HepG2 (cell line): ENCODE data around the gene EGF. TPM values are rescaled to one million over a fixed set of nuclear protein-coding genes. Genes with fewer than 3 reads are reported as not detected.

Experiments used
- ATAC-seq: fragments of 200-7000 bp; cut with Tn5 transposase; 3 replicates; pipeline ENCODE4 v1.9.1; 2020; ENCODE audit warnings: mild to moderate bottlenecking, moderate library complexity
- BruUV-seq: library from RNA; stranded (reverse); fragments of 400-500 nt; replicated peaks from 2 replicates; lab custom pipeline; 2021; lab: Mats Ljungman, UMichigan
- CTCF ChIA-PET: fragments of 300-600 bp; formaldehyde crosslinking; extraction: SDS; loops from one replicate; lab custom pipeline; 2021; ENCODE audit warnings: low total read pairs, inconsistent platforms, low intra/inter-chr PET ratio; lab: Yijun Ruan, JAX
- POLR2A ChIA-PET: fragments of 350-600 bp; sonication (Branson Sonifier 250); formaldehyde crosslinking; loops from one replicate; lab custom pipeline; 2020; ENCODE audit warnings: antibody characterized with exemption, inconsistent platforms; lab: Yijun Ruan, JAX
- DNase-seq: peaks from one replicate; pipeline ENCODE4 v3.0.0-alpha.2; 2015; ENCODE audit warnings: low spot score
- FAIRE-seq: peaks from 3 replicates; lab custom pipeline; 2011; peaks lifted over from hg19 to GRCh38; lab: Jason Lieb, UNC
- H2AFZ ChIP-seq: one replicate; pipeline ENCODE4 v1.6.1; 2011; ENCODE audit warnings: low read length, inconsistent platforms
- H3K27ac ChIP-seq: fragments of 300-600 bp; 3 replicates; pipeline ENCODE4 v1.8.0; 2011; ENCODE audit warnings: mixed run types, mild to moderate bottlenecking, mixed read lengths, low read length, inconsistent platforms; ENCODE audit not compliant: insufficient read depth; ENCODE audit errors: extremely low read length
- H3K27me3 ChIP-seq, 2 experiments: fragments of 200-600 bp in 1 of 2; 2 replicates in 1 of 2; 3 replicates in 1 of 2; pipeline versions ENCODE4 v1.6.0 to v1.8.0; 2011; ENCODE audit warnings: low read length in 2 of 2, mild to moderate bottlenecking in 2 of 2, moderate library complexity in 2 of 2, inconsistent platforms in 1 of 2; ENCODE audit not compliant: insufficient read depth in 2 of 2, control insufficient read depth in 1 of 2
- H3K36me3 ChIP-seq, 2 experiments: fragments of 200-600 bp in 1 of 2; replicated peaks in 1 of 2; 2 replicates in 1 of 2; 3 replicates in 1 of 2; pipeline versions ENCODE4 v1.5.1 to v1.8.0; 2011; ENCODE audit warnings: low read length in 2 of 2, inconsistent platforms in 1 of 2; ENCODE audit not compliant: insufficient read depth in 2 of 2, control insufficient read depth in 1 of 2
- H3K4me1 ChIP-seq: 2 replicates; pipeline ENCODE4 v1.5.1; 2012; ENCODE audit warnings: low read length, inconsistent platforms; ENCODE audit not compliant: insufficient read depth
- H3K4me2 ChIP-seq: 2 replicates; pipeline ENCODE4 v1.6.0; 2011; ENCODE audit warnings: low read depth, low read length, inconsistent platforms
- H3K4me3 ChIP-seq, 3 experiments: fragments of 200-600 bp in 1 of 3; sonication (generic), shearing (Covaris generic) in 1 of 3; replicated peaks in 1 of 3; 2 replicates each; pipeline ENCODE4 v1.5.1; 2011 to 2016; ENCODE audit warnings: low read length in 3 of 3, inconsistent platforms in 2 of 3, low read depth in 2 of 3, mild to moderate bottlenecking in 2 of 3, control low read depth in 1 of 3, mixed read lengths in 1 of 3; ENCODE audit not compliant: insufficient read depth in 1 of 3
- H3K79me2 ChIP-seq: one replicate; pipeline ENCODE4 v1.6.1; 2011; ENCODE audit warnings: low read length, inconsistent platforms; ENCODE audit not compliant: insufficient read depth
- H3K9ac ChIP-seq: 2 replicates; pipeline ENCODE4 v1.6.0; 2011; ENCODE audit warnings: mild to moderate bottlenecking, low read depth, low read length, inconsistent platforms; ENCODE audit not compliant: insufficient read depth
- H3K9me3 ChIP-seq: 2 replicates; pipeline ENCODE4 v1.5.1; 2012; ENCODE audit warnings: mild to moderate bottlenecking, low read length
- H4K20me1 ChIP-seq: 2 replicates; pipeline ENCODE4 v1.6.0; 2011; ENCODE audit warnings: inconsistent platforms, mild to moderate bottlenecking, low read length, moderate library complexity; ENCODE audit not compliant: insufficient read depth
- ARNTL ChIP-seq: sonication (generic); formaldehyde crosslinking; IDR thresholded peaks from 2 replicates; pipeline ENCODE4 v1.4.0; 2020; ENCODE audit warnings: mild to moderate bottlenecking, missing genetic modification reagents
- CBX2 ChIP-seq, 2 experiments: fragments of 200-600 bp in 1 of 2; sonication (generic); formaldehyde crosslinking in 1 of 2; IDR thresholded peaks; 2 replicates each; pipeline versions ENCODE4 v1.7.0 to v1.8.1; 2018 to 2022; ENCODE audit warnings: low read depth in 2 of 2, low read length in 1 of 2, mild to moderate bottlenecking in 1 of 2, missing genetic modification reagents in 1 of 2
- FOXP1 ChIP-seq, 2 experiments: fragments of 450-650 bp in 1 of 2; IDR thresholded peaks; 2 replicates each; pipeline ENCODE4 v1.6.1; 2017 to 2018; ENCODE audit warnings: antibody characterized with exemption in 1 of 2
- GATA4 ChIP-seq: sonication (generic); IDR thresholded peaks from 2 replicates; pipeline ENCODE4 v1.6.1; 2016; ENCODE audit warnings: antibody characterized with exemption, low read depth, borderline replicate concordance
- ZNF260 ChIP-seq: sonication (generic); formaldehyde crosslinking; IDR thresholded peaks from 2 replicates; pipeline ENCODE4 v1.4.0; 2020; ENCODE audit warnings: missing genetic modification reagents, low read depth, mild to moderate bottlenecking, borderline replicate concordance
- ZNF263 ChIP-seq: sonication (generic); formaldehyde crosslinking; IDR thresholded peaks from 2 replicates; pipeline ENCODE4 v1.4.0; 2020; ENCODE audit warnings: missing genetic modification reagents
- ZNF451 ChIP-seq: sonication (generic); formaldehyde crosslinking; IDR thresholded peaks from 2 replicates; pipeline ENCODE4 v1.5.0; 2020; ENCODE audit warnings: mild to moderate bottlenecking, missing genetic modification reagents
- WGBS: methylation state at CpG from one replicate; pipeline ENCODE4 v1.1.6; 2017; ENCODE audit warnings: low lambda C conversion rate; 5-methylcytosine and 5-hydroxymethylcytosine counted together
- in situ Hi-C: cut with HindIII; loops from 2 replicates; pipeline ENCODE4 v1.10.0; 2017; ENCODE audit warnings: low pct_unique_long_range_greater_than_20kb; ENCODE audit not compliant: extremely low pct_ligation_motif_present
- intact Hi-C: fragments of 100-400 bp; cut with micrococcal nuclease; formaldehyde crosslinking; loops from one replicate; pipeline ENCODE4 v1.10.0; 2022; ENCODE audit not compliant: unreplicated experiment
- polyA plus RNA-seq, 8 experiments: library from polyadenylated mRNA; depleted of rRNA in 3 of 8; stranded (reverse) in 7 of 8; unstranded in 1 of 8; fragments of >200 nt; fragmentation: Illumina TruSeq in 4 of 8; extraction: Trizol in 4 of 8; gene quantifications; 2 replicates each; pipeline versions ENCODE4 v1.2.1 to v1.2.3, GENCODE V29; 2011 to 2016; ENCODE audit warnings: low read depth in 4 of 8, missing spikeins in 1 of 8, mixed read lengths in 1 of 8; ENCODE audit not compliant: insufficient read depth in 1 of 8
- total RNA-seq, 5 experiments: library from RNA; depleted of rRNA; stranded (reverse); fragments of >200 nt; fragmentation: Illumina TruSeq; extraction: Trizol; gene quantifications; 2 replicates each; pipeline ENCODE4 v1.2.3, GENCODE V29; 2016; ENCODE audit warnings: low read depth in 1 of 5
- TF ChIP-seq, protein P1 (sequence below): fragments of 450-650 bp; IDR thresholded peaks from 2 replicates; pipeline ENCODE4 v1.6.1; 2017
- TF ChIP-seq, protein P2 (sequence below): sonication (generic); formaldehyde crosslinking; IDR thresholded peaks from 2 replicates; pipeline ENCODE4 v1.5.1; 2020; ENCODE audit warnings: mild to moderate bottlenecking, missing genetic modification reagents, moderate library complexity

Gene EGF
- total and polyA plus RNA-seq, 2 of the 13 experiments (the other 11 are each of a cell fraction or from before 2014, with no cell fraction given) = 0.07 to 0.08 TPM

DNA sequence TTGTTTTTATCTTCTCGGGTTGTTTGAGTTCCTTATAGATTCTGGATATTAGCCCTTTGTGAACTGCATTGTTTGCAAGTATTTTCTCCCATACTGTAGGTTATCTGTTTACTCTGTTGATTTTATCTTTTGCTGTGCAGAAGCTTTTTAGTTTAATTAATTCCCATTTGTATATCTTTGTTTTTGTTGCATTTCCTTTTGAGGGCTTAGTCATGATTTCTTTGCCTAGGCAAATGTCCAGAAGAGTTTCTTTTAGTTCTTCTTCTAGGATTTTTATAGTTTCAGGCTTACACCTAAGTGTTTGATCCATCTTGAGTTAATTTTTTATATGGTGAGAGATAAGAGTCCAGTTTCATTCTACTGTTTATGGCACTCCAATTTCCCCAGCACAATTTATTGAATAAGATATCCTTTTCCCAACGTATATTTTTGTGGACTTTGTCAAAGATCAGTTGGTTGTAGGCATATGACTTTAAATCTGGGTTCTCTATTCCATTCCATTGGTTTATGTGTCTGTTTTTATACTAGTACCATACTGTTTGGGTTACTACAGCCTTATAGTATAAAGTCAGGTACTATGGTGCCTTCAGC, 54.3 kb downstream of the EGF start:
- intact Hi-C loops = no loop called here
- Histone ChIP-seq H4K20me1 (no peaks in the 10 kb centered on the region), H3K36me3 (no peaks in the 10 kb centered on the region), H3K4me3 (no peak overlapping the region), H2AFZ (no peak overlapping the region), H3K27ac (no peak overlapping the region), H3K4me2 (no peak overlapping the region), H3K79me2 (no peaks in the 10 kb centered on the region), H3K9ac (no peak overlapping the region), H3K9me3 (no peaks in the 10 kb centered on the region), H3K4me1 (peaks cover 13% of the 10 kb centered on the region), H3K27me3 (no peaks in the 10 kb centered on the region)
- DNase-seq (no peak), ATAC-seq (no peak), FAIRE-seq (no peak)
- in situ Hi-C loops = no loop called here
- POLR2A ChIA-PET = no interaction called here
- WGBS = 3% methylated on average over 2 of the region's 2 CpGs
- TF ChIP-seq GATA4 (no peak), ARNTL (no peak), ZNF263 (no peak)
- BruUV-seq = no TSS peak
- CTCF ChIA-PET = no interaction called here

- Histone ChIP-seq H3K36me3 (no peaks in the 10 kb centered on the region), H3K4me1 (peaks cover 22% of the 10 kb centered on the region), H3K4me3 (no peak overlapping the region), H3K27ac (no peak overlapping the region), H3K27me3 (no peaks in the 10 kb centered on the region), H4K20me1 (no peaks in the 10 kb centered on the region), H2AFZ (no peak overlapping the region), H3K9ac (no peak overlapping the region), H3K4me2 (no peak overlapping the region), H3K79me2 (no peaks in the 10 kb centered on the region), H3K9me3 (no peaks in the 10 kb centered on the region)
- TF ChIP-seq ZNF260 (CRISPR knock-in tag) = no peak
- no peak for TF ChIP-seq FOXP1 (IDR thresholded peaks at IDR 0.05)
- TF ChIP-seq FOXP1 (CRISPR knock-in tag; IDR thresholded peaks at IDR 0.05) = no peak
- TF ChIP-seq, protein P1, sequence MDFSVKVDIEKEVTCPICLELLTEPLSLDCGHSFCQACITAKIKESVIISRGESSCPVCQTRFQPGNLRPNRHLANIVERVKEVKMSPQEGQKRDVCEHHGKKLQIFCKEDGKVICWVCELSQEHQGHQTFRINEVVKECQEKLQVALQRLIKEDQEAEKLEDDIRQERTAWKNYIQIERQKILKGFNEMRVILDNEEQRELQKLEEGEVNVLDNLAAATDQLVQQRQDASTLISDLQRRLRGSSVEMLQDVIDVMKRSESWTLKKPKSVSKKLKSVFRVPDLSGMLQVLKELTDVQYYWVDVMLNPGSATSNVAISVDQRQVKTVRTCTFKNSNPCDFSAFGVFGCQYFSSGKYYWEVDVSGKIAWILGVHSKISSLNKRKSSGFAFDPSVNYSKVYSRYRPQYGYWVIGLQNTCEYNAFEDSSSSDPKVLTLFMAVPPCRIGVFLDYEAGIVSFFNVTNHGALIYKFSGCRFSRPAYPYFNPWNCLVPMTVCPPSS = no peak
- TF ChIP-seq, protein P2, sequence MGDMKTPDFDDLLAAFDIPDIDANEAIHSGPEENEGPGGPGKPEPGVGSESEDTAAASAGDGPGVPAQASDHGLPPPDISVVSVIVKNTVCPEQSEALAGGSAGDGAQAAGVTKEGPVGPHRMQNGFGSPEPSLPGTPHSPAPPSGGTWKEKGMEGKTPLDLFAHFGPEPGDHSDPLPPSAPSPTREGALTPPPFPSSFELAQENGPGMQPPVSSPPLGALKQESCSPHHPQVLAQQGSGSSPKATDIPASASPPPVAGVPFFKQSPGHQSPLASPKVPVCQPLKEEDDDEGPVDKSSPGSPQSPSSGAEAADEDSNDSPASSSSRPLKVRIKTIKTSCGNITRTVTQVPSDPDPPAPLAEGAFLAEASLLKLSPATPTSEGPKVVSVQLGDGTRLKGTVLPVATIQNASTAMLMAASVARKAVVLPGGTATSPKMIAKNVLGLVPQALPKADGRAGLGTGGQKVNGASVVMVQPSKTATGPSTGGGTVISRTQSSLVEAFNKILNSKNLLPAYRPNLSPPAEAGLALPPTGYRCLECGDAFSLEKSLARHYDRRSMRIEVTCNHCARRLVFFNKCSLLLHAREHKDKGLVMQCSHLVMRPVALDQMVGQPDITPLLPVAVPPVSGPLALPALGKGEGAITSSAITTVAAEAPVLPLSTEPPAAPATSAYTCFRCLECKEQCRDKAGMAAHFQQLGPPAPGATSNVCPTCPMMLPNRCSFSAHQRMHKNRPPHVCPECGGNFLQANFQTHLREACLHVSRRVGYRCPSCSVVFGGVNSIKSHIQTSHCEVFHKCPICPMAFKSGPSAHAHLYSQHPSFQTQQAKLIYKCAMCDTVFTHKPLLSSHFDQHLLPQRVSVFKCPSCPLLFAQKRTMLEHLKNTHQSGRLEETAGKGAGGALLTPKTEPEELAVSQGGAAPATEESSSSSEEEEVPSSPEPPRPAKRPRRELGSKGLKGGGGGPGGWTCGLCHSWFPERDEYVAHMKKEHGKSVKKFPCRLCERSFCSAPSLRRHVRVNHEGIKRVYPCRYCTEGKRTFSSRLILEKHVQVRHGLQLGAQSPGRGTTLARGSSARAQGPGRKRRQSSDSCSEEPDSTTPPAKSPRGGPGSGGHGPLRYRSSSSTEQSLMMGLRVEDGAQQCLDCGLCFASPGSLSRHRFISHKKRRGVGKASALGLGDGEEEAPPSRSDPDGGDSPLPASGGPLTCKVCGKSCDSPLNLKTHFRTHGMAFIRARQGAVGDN (CRISPR knock-in tag) = no peak
- no peak for TF ChIP-seq CBX2 (IDR thresholded peaks at IDR 0.05; ENCODE audit: low read depth, low read length)
- TF ChIP-seq CBX2 (CRISPR knock-in tag; IDR thresholded peaks at IDR 0.05; ENCODE audit: low read depth) = no peak
- no peak for TF ChIP-seq ZNF451 (CRISPR knock-in tag)
- ChIA-PET CTCF (no interaction called here), POLR2A (no interaction called here)
- FAIRE-seq (no peak), ATAC-seq (no peak), DNase-seq (no peak)
- WGBS = 91% methylated on average over 5 of the region's 5 CpGs
- intact Hi-C loops = no loop called here
- in situ Hi-C loops = no loop called here
- no TSS peak for BruUV-seq
Measured at GRCh38 chr4:109967798-109968520, 55.3 kb downstream of the EGF start.
